Memory B cell (primary cell): ENCODE results near the gene FOXC1.

Experiments used
- ATAC-seq: fragments of 150-1000 bp; cut with Tn5 transposase; 2 replicates; pipeline ENCODE4 v1.10.0; 2021; ENCODE audit warnings: low read depth, mild to moderate bottlenecking, moderate library complexity
- DNase-seq, 2 donors: peaks; one replicate each; pipeline ENCODE4 v3.0.0; 2022; ENCODE audit warnings: low spot score in 2 of 2
- H3K27ac Mint-ChIP-seq: one replicate; pipeline ENCODE4 v1.8.0; 2022; ENCODE audit warnings: mild to moderate bottlenecking, moderate library complexity, mixed read lengths
- H3K27me3 Mint-ChIP-seq: one replicate; pipeline ENCODE4 v1.8.0; 2022; ENCODE audit warnings: mixed read lengths
- H3K36me3 Mint-ChIP-seq: one replicate; pipeline ENCODE4 v1.8.0; 2022; ENCODE audit warnings: mild to moderate bottlenecking, mixed read lengths
- H3K4me1 Mint-ChIP-seq: one replicate; pipeline ENCODE4 v1.8.0; 2022; ENCODE audit warnings: mixed read lengths
- H3K4me3 Mint-ChIP-seq: one replicate; pipeline ENCODE4 v1.8.0; 2022; ENCODE audit warnings: mild to moderate bottlenecking, moderate library complexity, mixed read lengths
- H3K9me3 Mint-ChIP-seq: one replicate; pipeline ENCODE4 v1.8.0; 2022; ENCODE audit warnings: mixed read lengths

The FOXC1 gene

GRCh38 chr6:1608222-1609040, 1.3 kb upstream of the FOXC1 start:
- Mint-ChIP-seq H3K27me3 (peaks cover 33% of the 10 kb centered on the region), H3K27ac (peak overlapping the region; percentile 68), H3K4me1 (peaks cover 30% of the 10 kb centered on the region), H3K4me3 (peak overlapping the region; percentile 71), H3K9me3 (peaks cover 2% of the 10 kb centered on the region), H3K36me3 (no peaks in the 10 kb centered on the region)
- ATAC-seq (no peak), DNase-seq (peak in 1 of 2 donors; percentile 33)

GRCh38 chr6:1609041-1609647, 571 bp upstream of the FOXC1 start:
- DNase-seq (peak; percentile 20 to 41), ATAC-seq (no peak)
- H3K27ac Mint-ChIP-seq, result no peak overlapping the region
- H3K36me3 Mint-ChIP-seq, result no peaks in the 10 kb centered on the region
- H3K9me3 Mint-ChIP-seq, result peaks cover 2% of the 10 kb centered on the region
- H3K4me1 Mint-ChIP-seq, result peaks cover 30% of the 10 kb centered on the region
- H3K27me3 Mint-ChIP-seq, result peaks cover 31% of the 10 kb centered on the region
- H3K4me3 Mint-ChIP-seq, result peak overlapping the region; percentile 79

DNA sequence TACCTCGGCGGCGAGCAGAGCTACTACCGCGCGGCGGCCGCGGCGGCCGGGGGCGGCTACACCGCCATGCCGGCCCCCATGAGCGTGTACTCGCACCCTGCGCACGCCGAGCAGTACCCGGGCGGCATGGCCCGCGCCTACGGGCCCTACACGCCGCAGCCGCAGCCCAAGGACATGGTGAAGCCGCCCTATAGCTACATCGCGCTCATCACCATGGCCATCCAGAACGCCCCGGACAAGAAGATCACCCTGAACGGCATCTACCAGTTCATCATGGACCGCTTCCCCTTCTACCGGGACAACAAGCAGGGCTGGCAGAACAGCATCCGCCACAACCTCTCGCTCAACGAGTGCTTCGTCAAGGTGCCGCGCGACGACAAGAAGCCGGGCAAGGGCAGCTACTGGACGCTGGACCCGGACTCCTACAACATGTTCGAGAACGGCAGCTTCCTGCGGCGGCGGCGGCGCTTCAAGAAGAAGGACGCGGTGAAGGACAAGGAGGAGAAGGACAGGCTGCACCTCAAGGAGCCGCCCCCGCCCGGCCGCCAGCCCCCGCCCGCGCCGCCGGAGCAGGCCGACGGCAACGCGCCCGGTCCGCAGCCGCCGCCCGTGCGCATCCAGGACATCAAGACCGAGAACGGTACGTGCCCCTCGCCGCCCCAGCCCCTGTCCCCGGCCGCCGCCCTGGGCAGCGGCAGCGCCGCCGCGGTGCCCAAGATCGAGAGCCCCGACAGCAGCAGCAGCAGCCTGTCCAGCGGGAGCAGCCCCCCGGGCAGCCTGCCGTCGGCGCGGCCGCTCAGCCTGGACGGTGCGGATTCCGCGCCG, 994 bp downstream of the FOXC1 start:
- H3K4me3 Mint-ChIP-seq, result peak overlapping the region; percentile 76
- H3K4me1 Mint-ChIP-seq, result peaks cover 25% of the 10 kb centered on the region
- H3K36me3 Mint-ChIP-seq, result no peaks in the 10 kb centered on the region
- DNase-seq (peak; percentile 41 to 54), ATAC-seq (peak; percentile 34)
- peaks cover 29% of the 10 kb centered on the region for H3K27me3 Mint-ChIP-seq
- H3K9me3 Mint-ChIP-seq, result peaks cover 2% of the 10 kb centered on the region
- peak overlapping the region; percentile 67 for H3K27ac Mint-ChIP-seq

DNA sequence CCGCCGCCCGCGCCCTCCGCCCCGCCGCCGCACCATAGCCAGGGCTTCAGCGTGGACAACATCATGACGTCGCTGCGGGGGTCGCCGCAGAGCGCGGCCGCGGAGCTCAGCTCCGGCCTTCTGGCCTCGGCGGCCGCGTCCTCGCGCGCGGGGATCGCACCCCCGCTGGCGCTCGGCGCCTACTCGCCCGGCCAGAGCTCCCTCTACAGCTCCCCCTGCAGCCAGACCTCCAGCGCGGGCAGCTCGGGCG, 1.5 kb downstream of the FOXC1 start:
- ATAC-seq, result no peak

GRCh38 chr6:1611572-1612298, 2.0 kb downstream of the FOXC1 start:
- no peak for ATAC-seq
- peaks cover 22% of the 10 kb centered on the region for H3K27me3 Mint-ChIP-seq
- H3K9me3 Mint-ChIP-seq, result peaks cover 2% of the 10 kb centered on the region
- H3K27ac Mint-ChIP-seq, result peak overlapping the region; percentile 85
- DNase-seq, result peak; percentile 14 to 35
- H3K4me1 Mint-ChIP-seq, result peaks cover 22% of the 10 kb centered on the region
- no peaks in the 10 kb centered on the region for H3K36me3 Mint-ChIP-seq
- H3K4me3 Mint-ChIP-seq, result peak overlapping the region; percentile 79

More for the DNA sequence above, 1.5 kb downstream of the FOXC1 start:
- H3K4me3 Mint-ChIP-seq, result no peak overlapping the region
- peaks cover 26% of the 10 kb centered on the region for H3K27me3 Mint-ChIP-seq
- no peak for DNase-seq
- no peak overlapping the region for H3K27ac Mint-ChIP-seq
- peaks cover 22% of the 10 kb centered on the region for H3K4me1 Mint-ChIP-seq
- no peaks in the 10 kb centered on the region for H3K36me3 Mint-ChIP-seq
- peaks cover 2% of the 10 kb centered on the region for H3K9me3 Mint-ChIP-seq

DNA sequence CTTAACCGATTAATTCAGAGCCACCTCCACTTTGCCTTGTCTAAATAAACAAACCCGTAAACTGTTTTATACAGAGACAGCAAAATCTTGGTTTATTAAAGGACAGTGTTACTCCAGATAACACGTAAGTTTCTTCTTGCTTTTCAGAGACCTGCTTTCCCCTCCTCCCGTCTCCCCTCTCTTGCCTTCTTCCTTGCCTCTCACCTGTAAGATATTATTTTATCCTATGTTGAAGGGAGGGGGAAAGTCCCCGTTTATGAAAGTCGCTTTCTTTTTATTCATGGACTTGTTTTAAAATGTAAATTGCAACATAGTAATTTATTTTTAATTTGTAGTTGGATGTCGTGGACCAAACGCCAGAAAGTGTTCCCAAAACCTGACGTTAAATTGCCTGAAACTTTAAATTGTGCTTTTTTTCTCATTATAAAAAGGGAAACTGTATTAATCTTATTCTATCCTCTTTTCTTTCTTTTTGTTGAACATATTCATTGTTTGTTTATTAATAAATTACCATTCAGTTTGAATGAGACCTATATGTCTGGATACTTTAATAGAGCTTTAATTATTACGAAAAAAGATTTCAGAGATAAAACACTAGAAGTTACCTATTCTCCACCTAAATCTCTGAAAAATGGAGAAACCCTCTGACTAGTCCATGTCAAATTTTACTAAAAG, 2.7 kb downstream of the FOXC1 start:
- H3K27me3 Mint-ChIP-seq, result peaks cover 19% of the 10 kb centered on the region
- H3K36me3 Mint-ChIP-seq, result no peaks in the 10 kb centered on the region
- no peak for DNase-seq
- peak overlapping the region; percentile 85 for H3K27ac Mint-ChIP-seq
- peaks cover 17% of the 10 kb centered on the region for H3K4me1 Mint-ChIP-seq
- ATAC-seq, result no peak
- H3K9me3 Mint-ChIP-seq, result peaks cover 2% of the 10 kb centered on the region
- H3K4me3 Mint-ChIP-seq, result peak overlapping the region; percentile 79

- DNase-seq, result no peak
- peaks cover 2% of the 10 kb centered on the region for H3K9me3 Mint-ChIP-seq
- no peak overlapping the region for H3K4me3 Mint-ChIP-seq
- no peak overlapping the region for H3K27ac Mint-ChIP-seq
- H3K27me3 Mint-ChIP-seq, result peaks cover 21% of the 10 kb centered on the region
- peaks cover 15% of the 10 kb centered on the region for H3K4me1 Mint-ChIP-seq
- H3K36me3 Mint-ChIP-seq, result no peaks in the 10 kb centered on the region
- ATAC-seq, result no peak
Measured at GRCh38 chr6:1612974-1613306, 3.2 kb downstream of the FOXC1 start.

GRCh38 chr6:1613346-1613687, 3.6 kb downstream of the FOXC1 start:
- Mint-ChIP-seq H3K27ac (no peak overlapping the region), H3K4me1 (peaks cover 13% of the 10 kb centered on the region), H3K36me3 (no peaks in the 10 kb centered on the region), H3K9me3 (peaks cover 2% of the 10 kb centered on the region), H3K4me3 (no peak overlapping the region), H3K27me3 (peaks cover 22% of the 10 kb centered on the region)
- DNase-seq (no peak), ATAC-seq (no peak)

DNA sequence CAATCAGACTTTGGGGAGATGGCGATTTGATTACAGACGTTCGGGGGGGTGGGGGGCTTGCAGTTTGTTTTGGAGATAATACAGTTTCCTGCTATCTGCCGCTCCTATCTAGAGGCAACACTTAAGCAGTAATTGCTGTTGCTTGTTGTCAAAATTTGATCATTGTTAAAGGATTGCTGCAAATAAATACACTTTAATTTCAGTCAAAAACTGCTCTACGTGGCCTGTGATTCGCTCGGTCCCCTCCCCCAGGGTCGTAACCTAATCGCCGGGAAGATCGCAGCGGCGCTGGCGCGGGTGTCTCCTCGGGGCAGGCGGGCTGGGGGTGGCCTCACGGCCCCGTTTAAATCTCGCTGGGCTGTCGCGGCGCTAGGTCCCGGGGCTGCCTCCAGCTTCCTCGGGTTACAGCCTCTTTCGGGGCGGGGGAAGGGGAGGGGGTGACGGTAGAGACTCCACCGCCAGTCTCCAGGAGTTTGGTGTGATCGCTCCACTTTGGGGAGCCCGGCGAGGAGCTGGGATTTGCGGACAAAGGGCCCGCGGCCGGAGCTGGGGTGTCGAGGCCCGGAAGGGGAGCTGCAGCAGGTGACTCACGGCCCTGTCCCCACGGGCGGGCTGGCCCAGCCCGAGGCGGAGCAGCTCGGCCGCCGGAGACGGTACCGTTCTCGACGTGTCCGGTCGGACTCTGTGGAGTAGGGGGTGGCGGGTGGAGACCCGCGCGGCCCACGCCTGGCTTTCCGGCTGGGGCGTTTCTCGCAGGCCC, 4.2 kb downstream of the FOXC1 start:
- H3K4me1 Mint-ChIP-seq, result peaks cover 10% of the 10 kb centered on the region
- ATAC-seq (no peak), DNase-seq (no peak)
- no peaks in the 10 kb centered on the region for H3K36me3 Mint-ChIP-seq
- H3K27me3 Mint-ChIP-seq, result peaks cover 20% of the 10 kb centered on the region
- H3K4me3 Mint-ChIP-seq, result no peak overlapping the region
- no peak overlapping the region for H3K27ac Mint-ChIP-seq
- H3K9me3 Mint-ChIP-seq, result no peaks in the 10 kb centered on the region

DNA sequence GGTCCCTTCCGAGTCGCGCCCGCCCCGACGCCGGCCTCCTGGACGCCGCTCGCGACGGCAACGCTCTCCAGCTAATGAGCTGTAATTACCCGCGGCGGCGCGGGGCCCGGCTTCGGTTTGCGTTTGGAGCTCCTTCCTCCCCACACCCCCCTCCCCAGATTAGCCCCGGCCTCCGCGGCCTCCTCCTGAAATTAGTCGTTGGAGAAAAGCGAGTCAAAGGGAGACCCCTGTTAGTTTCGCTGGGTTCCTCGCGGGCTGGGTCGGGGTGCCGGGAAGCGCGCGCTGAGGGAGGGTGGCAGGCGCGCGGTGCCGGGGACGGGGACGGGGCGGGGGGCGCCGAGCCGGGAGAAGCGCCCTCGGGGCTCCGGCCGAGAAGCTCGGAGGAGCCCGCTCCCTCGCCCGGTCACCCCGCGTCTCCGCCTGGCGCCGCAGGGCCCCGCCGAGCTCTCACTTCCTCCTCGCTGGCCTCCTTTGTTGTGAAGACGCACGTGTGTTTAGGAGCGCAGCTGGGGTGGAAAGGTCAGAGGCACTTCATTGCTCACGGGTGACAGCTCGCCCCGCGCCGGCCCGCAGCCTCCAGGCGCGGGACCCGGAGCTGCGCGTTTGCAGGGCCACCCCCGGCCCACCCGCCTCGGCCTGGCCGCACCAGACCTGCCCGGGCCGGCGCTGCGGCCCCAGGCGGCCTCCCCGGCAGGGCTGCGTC, 4.9 kb downstream of the FOXC1 start:
- peaks cover 10% of the 10 kb centered on the region for H3K4me1 Mint-ChIP-seq
- DNase-seq (peak in 1 of 2 donors; percentile 38), ATAC-seq (peak; percentile 58)
- H3K9me3 Mint-ChIP-seq, result no peaks in the 10 kb centered on the region
- H3K27ac Mint-ChIP-seq, result no peak overlapping the region
- peaks cover 20% of the 10 kb centered on the region for H3K27me3 Mint-ChIP-seq
- H3K4me3 Mint-ChIP-seq, result no peak overlapping the region
- no peaks in the 10 kb centered on the region for H3K36me3 Mint-ChIP-seq

- H3K4me3 Mint-ChIP-seq, result no peak overlapping the region
- ATAC-seq, result no peak
- peaks cover 20% of the 10 kb centered on the region for H3K27me3 Mint-ChIP-seq
- H3K27ac Mint-ChIP-seq, result no peak overlapping the region
- H3K4me1 Mint-ChIP-seq, result peaks cover 10% of the 10 kb centered on the region
- DNase-seq, result no peak
- H3K36me3 Mint-ChIP-seq, result no peaks in the 10 kb centered on the region
- H3K9me3 Mint-ChIP-seq, result no peaks in the 10 kb centered on the region
Measured at GRCh38 chr6:1615151-1615852, 5.6 kb downstream of the FOXC1 start.

GRCh38 chr6:1615853-1616420, 6.2 kb downstream of the FOXC1 start:
- peaks cover 17% of the 10 kb centered on the region for H3K27me3 Mint-ChIP-seq
- DNase-seq (no peak), ATAC-seq (no peak)
- no peaks in the 10 kb centered on the region for H3K36me3 Mint-ChIP-seq
- no peak overlapping the region for H3K27ac Mint-ChIP-seq
- H3K4me1 Mint-ChIP-seq, result peaks cover 6% of the 10 kb centered on the region
- H3K9me3 Mint-ChIP-seq, result no peaks in the 10 kb centered on the region
- no peak overlapping the region for H3K4me3 Mint-ChIP-seq
